GM23248 (cell line): ENCODE data around the gene FSTL1.

ENCODE experiments used
- EZH2 ChIP-seq: fragments of 200-600 bp; sonication (generic); IDR thresholded peaks from 2 replicates; pipeline ENCODE4 v1.6.1; 2018; ENCODE audit warnings: antibody characterized with exemption, mild to moderate bottlenecking; ENCODE audit not compliant: insufficient read depth, poor library complexity, severe bottlenecking
- EZH2phosphoT487 ChIP-seq: fragments of 200-600 bp; sonication (generic); IDR thresholded peaks from 2 replicates; pipeline ENCODE4 v1.6.1; 2018; ENCODE audit warnings: antibody characterized with exemption, moderate library complexity, mild to moderate bottlenecking, low read depth; ENCODE audit not compliant: insufficient read depth

DNA sequence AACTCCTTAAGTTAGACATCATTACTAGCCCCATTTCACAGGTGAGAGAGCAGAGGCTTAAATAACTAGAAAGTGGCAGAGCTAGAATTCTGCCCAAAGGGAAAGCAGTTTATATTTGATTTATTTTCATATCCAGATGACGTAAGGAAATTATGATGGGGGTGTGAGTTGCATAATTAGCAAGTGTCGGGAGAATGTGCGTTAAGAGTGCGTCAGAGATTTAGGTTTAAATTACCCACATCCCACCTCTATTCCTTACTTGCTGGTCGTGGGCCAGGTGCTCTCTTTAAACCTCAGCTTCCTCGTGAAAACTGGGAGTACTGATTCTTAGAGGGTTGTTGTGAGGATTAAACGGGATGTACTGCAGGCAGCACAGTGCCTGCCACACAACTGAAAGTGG is 32.3 kb downstream of the FSTL1 start:
- TF ChIP-seq EZH2 (no peak), EZH2phosphoT487 (no peak)
